Keratinocyte (primary cell): ENCODE results near the gene ARHGEF3. TPM values are rescaled to one million over a fixed set of nuclear protein-coding genes. Genes with fewer than 3 reads are reported as not detected.
A peak's percentile ranks its signal among the peaks of the same experiment; 100 is the strongest.

Experiments used
- DNase-seq: peaks from one replicate; pipeline ENCODE4 v3.0.0-alpha.2; 2011; ENCODE audit warnings: low read depth, missing footprints, low spot score
- FAIRE-seq: peaks from 2 replicates; lab custom pipeline; 2011; peaks lifted over from hg19 to GRCh38; lab: Jason Lieb, UNC
- H2AFZ ChIP-seq: 2 replicates; pipeline ENCODE4 v1.6.0; 2012; ENCODE audit warnings: low read length, control low read depth, inconsistent platforms; ENCODE audit not compliant: control insufficient read depth
- H3K27ac ChIP-seq: 2 replicates; pipeline ENCODE4 v1.5.1; 2011; ENCODE audit warnings: low read length; ENCODE audit not compliant: control insufficient read depth, insufficient read depth
- H3K27me3 ChIP-seq: 3 replicates; pipeline ENCODE4 v1.6.0; 2011; ENCODE audit warnings: low read length; ENCODE audit not compliant: control insufficient read depth, insufficient read depth; ENCODE audit errors: extremely low read depth
- H3K36me3 ChIP-seq, 2 experiments: 2 replicates in 1 of 2; 3 replicates in 1 of 2; pipeline ENCODE4 v1.5.1; 2011; ENCODE audit warnings: low read length in 2 of 2, mild to moderate bottlenecking in 1 of 2; ENCODE audit not compliant: control insufficient read depth in 2 of 2, insufficient read depth in 2 of 2; ENCODE audit errors: extremely low read depth in 1 of 2
- H3K4me1 ChIP-seq: 3 replicates; pipeline ENCODE4 v1.5.1; 2011; ENCODE audit warnings: low read length; ENCODE audit not compliant: control insufficient read depth, insufficient read depth; ENCODE audit errors: extremely low read depth
- H3K4me2 ChIP-seq: 3 replicates; pipeline ENCODE4 v1.6.0; 2011; ENCODE audit warnings: low read depth, low read length; ENCODE audit not compliant: control insufficient read depth, insufficient read depth; ENCODE audit errors: extremely low read depth
- H3K4me3 ChIP-seq, 3 experiments: fragments of 200-600 bp in 1 of 3; sonication (generic) in 1 of 3; 2 replicates in 2 of 3; 3 replicates in 1 of 3; pipeline ENCODE4 v1.5.1; 2011 to 2016; ENCODE audit warnings: low read length in 3 of 3, mild to moderate bottlenecking in 3 of 3, control low read depth in 2 of 3, inconsistent platforms in 1 of 3, low read depth in 1 of 3, mixed read lengths in 1 of 3, mixed run types in 1 of 3, moderate library complexity in 1 of 3; ENCODE audit not compliant: control insufficient read depth in 2 of 3, insufficient read depth in 2 of 3; ENCODE audit errors: extremely low read depth in 1 of 3
- H3K79me2 ChIP-seq: 2 replicates; pipeline ENCODE4 v1.6.0; 2012; ENCODE audit warnings: low read length; ENCODE audit not compliant: control insufficient read depth, insufficient read depth
- H3K9ac ChIP-seq: 3 replicates; pipeline ENCODE4 v1.6.0; 2011; ENCODE audit warnings: low read length; ENCODE audit not compliant: control insufficient read depth, insufficient read depth; ENCODE audit errors: extremely low read depth
- H3K9me1 ChIP-seq: 3 replicates; pipeline ENCODE4 v1.6.0; 2011; ENCODE audit warnings: low read length; ENCODE audit not compliant: control insufficient read depth, insufficient read depth; ENCODE audit errors: extremely low read depth
- H3K9me3 ChIP-seq: 2 replicates; pipeline ENCODE4 v1.5.1; 2012; ENCODE audit warnings: low read depth, low read length; ENCODE audit not compliant: control insufficient read depth
- H4K20me1 ChIP-seq: 3 replicates; pipeline ENCODE4 v1.6.0; 2011; ENCODE audit warnings: low read length; ENCODE audit not compliant: control insufficient read depth, insufficient read depth; ENCODE audit errors: extremely low read depth
- CTCF ChIP-seq, 3 experiments: IDR thresholded peaks in 1 of 3; conservative IDR thresholded peaks in 1 of 3; optimal IDR thresholded peaks in 1 of 3; 2 replicates in 2 of 3; 3 replicates in 1 of 3; pipeline versions ENCODE3 to v1.5.1; 2011; ENCODE audit warnings: low read length in 3 of 3, mild to moderate bottlenecking in 3 of 3, moderate library complexity in 2 of 3, control low read depth in 1 of 3, inconsistent platforms in 1 of 3; ENCODE audit not compliant: insufficient read depth in 2 of 3; ENCODE audit errors: extremely low read depth in 1 of 3
- EZH2 ChIP-seq: IDR thresholded peaks from one replicate; pipeline ENCODE4 v1.6.1; 2012; ENCODE audit warnings: inconsistent platforms, mild to moderate bottlenecking, low read length, moderate library complexity
- dilution Hi-C: fragments of 300-500 bp; cut with MboI; formaldehyde crosslinking; loops from one replicate; pipeline ENCODE4 v1.7.0; 2020; ENCODE audit warnings: low sequenced_read_pairs; ENCODE audit not compliant: extremely low pct_ligation_motif_present
- polyA plus RNA-seq, 5 experiments: library from polyadenylated mRNA; depleted of rRNA in 3 of 5; stranded (reverse) in 3 of 5; stranded (forward) in 1 of 5; unstranded in 1 of 5; fragments of >200 nt; gene quantifications; 1 replicate in 1 of 5; 2 replicates in 3 of 5; 3 replicates in 1 of 5; pipeline versions ENCODE4 v1.2.1 to v1.2.3, GENCODE V29; 2011 to 2012; ENCODE audit warnings: missing spikeins in 2 of 5, low read depth in 1 of 5, low replicate concordance in 1 of 5

The ARHGEF3 gene
- polyA plus RNA-seq, 1 donor (not counting 4 experiments of a cell fraction or from before 2014, with no cell fraction given) = 26.2 TPM

GRCh38 chr3:56782906-56783305, 18.8 kb downstream of the ARHGEF3 start:
- H3K4me2 ChIP-seq = peak overlapping the region; percentile 64
- H2AFZ ChIP-seq = no peak overlapping the region
- H3K9me3 ChIP-seq = no peaks in the 10 kb centered on the region
- dilution Hi-C loops = no loop called here
- H3K36me3 ChIP-seq = peaks cover 0 to 2% of the 10 kb centered on the region in 2 experiments
- FAIRE-seq = no peak
- H3K4me3 ChIP-seq = no peak overlapping the region
- peaks cover 27% of the 10 kb centered on the region for H3K4me1 ChIP-seq
- H3K9ac ChIP-seq = no peak overlapping the region
- no peaks in the 10 kb centered on the region for H4K20me1 ChIP-seq
- H3K27me3 ChIP-seq = no peaks in the 10 kb centered on the region
- DNase-seq = no peak
- H3K27ac ChIP-seq = peak overlapping the region; percentile 54
- no peaks in the 10 kb centered on the region for H3K9me1 ChIP-seq
- H3K79me2 ChIP-seq = peaks cover 74% of the 10 kb centered on the region
- TF ChIP-seq CTCF (optimal IDR thresholded peaks at IDR 0.05 in 1 of 3, IDR thresholded peaks at IDR 0.05 in 1 of 3, conservative IDR thresholded peaks at IDR 0.05 in 1 of 3; ENCODE audit: extremely low read depth in 1 of 3, insufficient read depth in 2 of 3, low read length in 3 of 3) (no peak), EZH2 (no peak)

- Histone ChIP-seq H2AFZ (no peak overlapping the region), H3K4me2 (no peak overlapping the region), H3K4me1 (peaks cover 27% of the 10 kb centered on the region), H3K27me3 (no peaks in the 10 kb centered on the region), H3K4me3 (no peak overlapping the region), H3K9ac (no peak overlapping the region), H3K9me3 (no peaks in the 10 kb centered on the region), H3K9me1 (no peaks in the 10 kb centered on the region), H3K79me2 (peaks cover 74% of the 10 kb centered on the region), H3K27ac (no peak overlapping the region), H3K36me3 (peaks cover 0 to 1% of the 10 kb centered on the region in 2 experiments), H4K20me1 (no peaks in the 10 kb centered on the region)
- DNase-seq = no peak
- dilution Hi-C loops = no loop called here
- TF ChIP-seq CTCF (optimal IDR thresholded peaks at IDR 0.05 in 1 of 3, IDR thresholded peaks at IDR 0.05 in 1 of 3, conservative IDR thresholded peaks at IDR 0.05 in 1 of 3; ENCODE audit: extremely low read depth in 1 of 3, insufficient read depth in 2 of 3, low read length in 3 of 3) = no peak
- no peak for TF ChIP-seq EZH2
- FAIRE-seq = no peak
Observed at GRCh38 chr3:56782215-56782614, 19.5 kb downstream of the ARHGEF3 start.
